ENCODE data around the gene LRRC45. TPM values are rescaled to one million over a fixed set of nuclear protein-coding genes. Genes with fewer than 3 reads are reported as not detected.
A peak's percentile ranks its signal among the peaks of the same experiment; 100 is the strongest.

Gene LRRC45
- total and polyA plus RNA-seq, 2 donors = 8.7 to 14.9 TPM

DNA sequence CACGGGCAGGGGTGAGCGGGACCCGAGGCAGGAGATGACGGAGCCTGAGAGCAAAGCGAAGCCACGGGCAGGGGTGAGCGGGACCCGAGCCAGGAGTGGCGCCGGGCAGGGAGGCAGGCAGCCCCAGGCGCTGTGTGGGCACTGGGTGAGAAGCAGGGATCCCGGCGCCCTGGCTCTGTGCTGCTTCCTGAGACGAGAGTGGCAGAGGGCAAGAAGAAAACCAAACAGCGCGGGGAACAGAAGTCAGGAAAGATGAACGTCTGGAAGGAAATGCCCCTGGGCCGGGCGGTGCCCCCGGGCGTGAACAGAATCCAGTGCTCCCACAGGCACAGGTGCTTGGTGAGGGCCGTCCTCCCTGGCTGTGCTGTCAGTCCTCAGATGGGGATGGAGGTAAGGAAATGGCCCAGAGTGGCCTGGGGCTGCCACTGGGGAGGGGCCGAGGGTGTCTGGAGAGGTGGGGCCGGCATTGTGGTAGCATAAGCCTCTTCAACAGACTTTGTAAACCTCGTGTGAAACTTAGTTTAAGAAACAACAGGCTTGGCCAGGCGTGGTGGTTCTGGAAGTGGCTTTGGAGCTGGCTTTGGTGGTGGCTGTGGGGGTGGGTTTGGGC is 35.8 kb upstream of the LRRC45 start:
- no peak overlapping the region for H3K4me3 ChIP-seq (ENCODE audit: low read depth, low read length)
- WGBS = 93% methylated on average over 26 of the region's 26 CpGs
- no peaks in the 10 kb centered on the region for H3K4me1 ChIP-seq (ENCODE audit: insufficient read depth)
- peaks cover 2% of the 10 kb centered on the region for H3K36me3 ChIP-seq (ENCODE audit: insufficient read depth)
- DNase-seq (ENCODE audit: extremely low spot score) = no peak
- no peak overlapping the region for H3K27ac ChIP-seq (ENCODE audit: low read depth)

- no peak overlapping the region for H3K27ac ChIP-seq (ENCODE audit: low read depth)
- no peak overlapping the region for H3K4me3 ChIP-seq (ENCODE audit: low read depth, low read length)
- no peaks in the 10 kb centered on the region for H3K4me1 ChIP-seq (ENCODE audit: insufficient read depth)
- peaks cover 2% of the 10 kb centered on the region for H3K36me3 ChIP-seq (ENCODE audit: insufficient read depth)
- no peak for DNase-seq (ENCODE audit: extremely low spot score)
- 84% methylated on average over 25 of the region's 25 CpGs for WGBS
These were observed 32.0 kb upstream of the LRRC45 start for GRCh38 chr17:81990836-81991683.

- Histone ChIP-seq H3K36me3 (ENCODE audit: insufficient read depth) (peaks cover 3% of the 10 kb centered on the region), H3K27ac (ENCODE audit: low read depth) (no peak overlapping the region), H3K4me3 (ENCODE audit: low read depth, low read length) (no peak overlapping the region), H3K4me1 (ENCODE audit: insufficient read depth) (no peaks in the 10 kb centered on the region)
- no peak for DNase-seq (ENCODE audit: extremely low spot score)
- 21% methylated on average over 31 of the region's 31 CpGs for WGBS
These were observed 31.3 kb upstream of the LRRC45 start for GRCh38 chr17:81991684-81992305.

DNA sequence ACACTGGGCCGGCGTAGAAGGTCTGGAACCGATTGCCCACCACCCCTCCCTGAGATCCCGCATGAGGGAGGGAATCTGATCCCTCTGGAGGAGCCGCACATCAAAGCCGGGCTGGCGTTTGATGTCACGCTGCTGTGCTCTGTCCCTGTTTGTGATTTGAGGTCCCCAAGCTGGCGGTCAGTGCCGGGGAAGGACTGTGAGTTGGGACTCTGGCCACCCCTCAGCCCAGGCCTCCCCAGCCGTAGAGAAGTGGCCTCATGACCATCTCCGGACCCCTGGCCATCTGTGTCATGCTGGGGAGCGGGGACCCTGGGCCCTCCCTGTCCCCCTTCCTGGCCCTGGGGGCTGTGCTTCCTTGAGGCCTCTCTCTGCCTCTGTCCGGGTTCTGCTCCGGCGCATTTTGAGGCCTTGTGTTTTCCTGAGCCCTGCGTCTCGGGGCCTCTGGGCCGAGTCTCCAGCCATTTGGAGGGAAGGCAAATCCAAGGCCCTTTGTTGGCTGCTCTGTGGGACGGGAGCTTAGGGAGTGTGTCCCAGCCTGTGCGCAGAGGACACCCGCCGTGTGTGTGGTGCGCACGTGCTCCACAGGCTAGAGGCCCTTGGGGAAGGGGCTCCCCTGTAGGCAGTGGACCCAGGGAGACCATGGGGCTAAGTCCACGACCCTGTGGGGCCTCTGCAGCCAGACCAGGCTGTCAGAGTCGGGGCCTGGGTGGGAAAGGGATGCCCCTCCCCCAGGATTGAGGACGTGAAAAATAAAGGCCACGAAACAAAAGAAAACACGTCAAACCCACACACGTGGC is 30.6 kb upstream of the LRRC45 start:
- Histone ChIP-seq H3K4me1 (ENCODE audit: insufficient read depth) (no peaks in the 10 kb centered on the region), H3K27ac (ENCODE audit: low read depth) (no peak overlapping the region), H3K4me3 (ENCODE audit: low read depth, low read length) (no peak overlapping the region), H3K36me3 (ENCODE audit: insufficient read depth) (peaks cover 2% of the 10 kb centered on the region)
- DNase-seq (ENCODE audit: extremely low spot score) = no peak
- WGBS = 79% methylated on average over 31 of the region's 31 CpGs

GRCh38 chr17:81993729-81994592 is 29.1 kb upstream of the LRRC45 start:
- WGBS = 94% methylated on average over 37 of the region's 37 CpGs

GRCh38 chr17:81994593-81995462 is 28.3 kb upstream of the LRRC45 start:
- H3K4me1 ChIP-seq (ENCODE audit: insufficient read depth) = no peaks in the 10 kb centered on the region
- peak overlapping the region; percentile 49 for H3K27ac ChIP-seq (ENCODE audit: low read depth)
- WGBS = 84% methylated on average over 39 of the region's 39 CpGs
- peaks cover 2% of the 10 kb centered on the region for H3K36me3 ChIP-seq (ENCODE audit: insufficient read depth)
- no peak for DNase-seq (ENCODE audit: extremely low spot score)
- H3K4me3 ChIP-seq (ENCODE audit: low read depth, low read length) = no peak overlapping the region

More at GRCh38 chr17:81993729-81994592, 29.1 kb upstream of the LRRC45 start:
- Histone ChIP-seq H3K4me1 (ENCODE audit: insufficient read depth) (no peaks in the 10 kb centered on the region), H3K4me3 (ENCODE audit: low read depth, low read length) (no peak overlapping the region), H3K36me3 (ENCODE audit: insufficient read depth) (peaks cover 2% of the 10 kb centered on the region), H3K27ac (ENCODE audit: low read depth) (no peak overlapping the region)
- no peak for DNase-seq (ENCODE audit: extremely low spot score)

DNA sequence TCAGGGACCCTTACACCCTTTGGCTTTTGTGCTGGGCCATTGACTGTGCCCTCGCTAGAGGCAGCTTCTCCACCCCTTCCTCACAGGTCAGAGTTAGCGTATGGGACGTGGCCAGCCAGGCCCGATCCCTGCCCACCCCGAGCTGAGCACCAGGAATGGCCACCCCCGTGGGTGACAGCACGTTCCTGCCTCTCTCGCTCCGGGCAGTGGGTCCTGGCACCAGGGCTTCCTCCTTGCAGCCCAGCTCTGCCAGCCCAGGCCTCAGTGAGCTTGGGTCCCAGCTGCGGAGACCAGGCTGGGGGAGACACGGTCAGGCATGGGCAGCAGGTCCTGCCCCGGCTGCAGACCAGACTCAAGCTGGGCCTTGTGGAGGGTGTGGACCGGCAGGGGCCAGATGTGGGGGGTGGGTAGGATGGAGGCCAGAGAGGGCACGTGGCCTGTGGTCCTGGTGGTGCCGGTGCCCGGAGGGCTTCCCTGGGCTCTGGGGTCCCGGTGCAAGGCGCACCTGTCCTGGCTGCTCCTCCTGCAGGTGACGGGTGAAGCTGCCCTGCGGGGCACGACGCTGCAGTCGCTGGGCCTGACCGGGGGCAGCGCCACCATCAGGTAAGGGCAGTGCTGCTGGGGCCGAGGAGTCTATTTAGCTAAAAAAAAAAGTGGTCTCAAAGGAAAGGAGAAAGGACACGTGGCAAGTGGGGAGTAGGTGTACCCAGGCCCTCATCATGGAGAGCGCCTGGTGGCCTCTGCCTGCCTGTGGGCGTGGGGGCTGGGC is 27.5 kb upstream of the LRRC45 start:
- no peak for DNase-seq (ENCODE audit: extremely low spot score)
- H3K36me3 ChIP-seq (ENCODE audit: insufficient read depth) = peaks cover 2% of the 10 kb centered on the region
- H3K4me1 ChIP-seq (ENCODE audit: insufficient read depth) = no peaks in the 10 kb centered on the region
- peak overlapping the region; percentile 49 for H3K27ac ChIP-seq (ENCODE audit: low read depth)
- H3K4me3 ChIP-seq (ENCODE audit: low read depth, low read length) = no peak overlapping the region
- WGBS = 93% methylated on average over 29 of the region's 29 CpGs

DNA sequence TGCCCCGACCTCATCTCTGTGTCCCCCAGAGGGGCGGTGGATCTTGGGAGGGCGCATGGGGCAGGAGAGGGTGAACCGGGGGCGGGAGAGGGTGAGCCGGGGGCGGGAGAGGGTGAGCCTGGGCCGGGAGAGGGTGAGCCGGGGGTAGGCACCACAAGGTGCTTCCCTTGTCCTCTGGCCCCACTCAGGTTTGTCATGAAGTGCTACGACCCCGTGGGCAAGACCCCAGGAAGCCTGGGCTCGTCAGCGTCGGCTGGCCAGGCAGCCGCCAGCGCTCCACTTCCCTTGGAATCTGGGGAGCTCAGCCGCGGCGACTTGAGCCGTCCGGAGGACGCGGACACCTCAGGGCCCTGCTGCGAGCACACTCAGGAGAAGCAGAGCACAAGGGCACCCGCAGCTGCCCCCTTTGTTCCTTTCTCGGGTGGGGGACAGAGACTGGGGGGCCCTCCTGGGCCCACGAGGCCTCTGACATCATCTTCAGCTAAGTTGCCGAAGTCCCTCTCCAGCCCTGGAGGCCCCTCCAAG is 26.8 kb upstream of the LRRC45 start:
- H3K36me3 ChIP-seq (ENCODE audit: insufficient read depth) = peaks cover 2% of the 10 kb centered on the region
- no peak for DNase-seq (ENCODE audit: extremely low spot score)
- H3K4me3 ChIP-seq (ENCODE audit: low read depth, low read length) = no peak overlapping the region
- no peak overlapping the region for H3K27ac ChIP-seq (ENCODE audit: low read depth)
- WGBS = 92% methylated on average over 28 of the region's 28 CpGs
- no peaks in the 10 kb centered on the region for H3K4me1 ChIP-seq (ENCODE audit: insufficient read depth)

- no peak overlapping the region for H3K27ac ChIP-seq (ENCODE audit: low read depth)
- H3K36me3 ChIP-seq (ENCODE audit: insufficient read depth) = peaks cover 2% of the 10 kb centered on the region
- DNase-seq (ENCODE audit: extremely low spot score) = no peak
- 95% methylated on average over 30 of the region's 30 CpGs for WGBS
- H3K4me1 ChIP-seq (ENCODE audit: insufficient read depth) = no peaks in the 10 kb centered on the region
- H3K4me3 ChIP-seq (ENCODE audit: low read depth, low read length) = no peak overlapping the region
These were observed 26.2 kb upstream of the LRRC45 start for GRCh38 chr17:81996757-81997441.

DNA sequence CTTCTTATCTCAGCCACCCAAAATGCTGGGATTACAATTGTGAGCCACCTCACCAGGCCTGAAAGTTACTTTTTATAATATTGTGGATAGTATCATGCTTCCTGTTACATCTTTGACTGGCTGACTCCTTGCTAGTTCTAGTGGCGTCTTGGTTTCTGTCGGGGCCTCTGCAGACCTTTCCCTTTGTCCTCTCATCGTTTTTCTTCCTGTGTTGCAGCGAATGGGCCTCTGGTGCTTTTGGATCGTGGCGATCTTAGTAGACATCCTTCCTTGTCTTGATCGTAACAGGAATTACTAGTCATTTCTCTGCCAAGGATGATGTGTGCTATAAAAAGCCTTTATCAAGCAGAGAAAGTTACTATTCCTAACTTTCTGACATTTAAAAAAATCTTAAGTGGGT is 24.9 kb upstream of the LRRC45 start:
- H3K4me1 ChIP-seq (ENCODE audit: insufficient read depth) = no peaks in the 10 kb centered on the region
- no peak overlapping the region for H3K4me3 ChIP-seq (ENCODE audit: low read depth, low read length)
- 82% methylated on average over 7 of the region's 7 CpGs for WGBS
- no peak overlapping the region for H3K27ac ChIP-seq (ENCODE audit: low read depth)
- no peak for DNase-seq (ENCODE audit: extremely low spot score)
- peaks cover 2% of the 10 kb centered on the region for H3K36me3 ChIP-seq (ENCODE audit: insufficient read depth)
